K562 (cell line): ENCODE measurements around the gene KLKB1. TPM values are rescaled to one million over a fixed set of nuclear protein-coding genes. Genes with fewer than 3 reads are reported as not detected.

Source experiments
- ATAC-seq: fragments of 200-7000 bp; cut with Tn5 transposase; 3 replicates; pipeline ENCODE4 v1.9.1; 2020; ENCODE audit warnings: moderate library complexity
- BruUV-seq: library from RNA; stranded (reverse); fragments of 400-500 nt; replicated peaks from 2 replicates; lab custom pipeline; 2021; lab: Mats Ljungman, UMichigan
- CTCF ChIA-PET: fragments of 300-600 bp; formaldehyde crosslinking; extraction: SDS; loops from one replicate; lab custom pipeline; 2021; ENCODE audit warnings: low intra/inter-chr PET ratio; lab: Yijun Ruan, JAX
- POLR2A ChIA-PET: fragments of 300-600, 350-650 bp; sonication (Branson Sonifier 250); formaldehyde crosslinking; extraction: SDS; loops from one replicate; lab custom pipeline; 2021; ENCODE audit warnings: antibody characterized with exemption, inconsistent platforms; lab: Yijun Ruan, JAX
- DNase-seq, 4 experiments: peaks; one replicate each; pipeline versions ENCODE4 v3.0.0 to v3.0.0-alpha.2; 2011 to 2018; ENCODE audit warnings: low spot score in 3 of 4, mixed read lengths in 3 of 4; ENCODE audit errors: extremely low read depth in 1 of 4
- FAIRE-seq: peaks from 2 replicates; lab custom pipeline; 2011; peaks lifted over from hg19 to GRCh38; lab: Jason Lieb, UNC
- H2AFZ ChIP-seq: 2 replicates; pipeline ENCODE4 v1.6.0; 2011; ENCODE audit warnings: low read depth, low read length, control low read depth, inconsistent platforms
- H3K27ac ChIP-seq: fragments of 200-600 bp; 3 replicates; pipeline ENCODE4 v1.8.0; 2011; ENCODE audit warnings: low read depth, mild to moderate bottlenecking, control low read depth, inconsistent platforms, low read length, moderate library complexity, mixed read lengths; ENCODE audit errors: extremely low read depth
- H3K27me3 ChIP-seq, 2 experiments: fragments of 300-600 bp in 1 of 2; 2 replicates in 1 of 2; 3 replicates in 1 of 2; pipeline versions ENCODE4 v1.6.0 to v1.8.0; 2011; ENCODE audit warnings: inconsistent platforms in 2 of 2, low read length in 2 of 2, mild to moderate bottlenecking in 1 of 2, mixed read lengths in 1 of 2, moderate library complexity in 1 of 2; ENCODE audit not compliant: control insufficient read depth in 2 of 2, insufficient read depth in 2 of 2
- H3K36me3 ChIP-seq: fragments of 300-600 bp; 3 replicates; pipeline ENCODE4 v1.8.0; 2011; ENCODE audit warnings: mild to moderate bottlenecking, low read length, inconsistent platforms; ENCODE audit not compliant: control insufficient read depth, insufficient read depth
- H3K4me1 ChIP-seq, 2 experiments: fragments of 200-600 bp in 1 of 2; replicated peaks in 1 of 2; 2 replicates in 1 of 2; 3 replicates in 1 of 2; pipeline versions ENCODE4 v1.5.1 to v1.8.0; 2011; ENCODE audit warnings: inconsistent platforms in 2 of 2, low read length in 2 of 2, mild to moderate bottlenecking in 1 of 2, mixed read lengths in 1 of 2, moderate library complexity in 1 of 2; ENCODE audit not compliant: control insufficient read depth in 2 of 2, insufficient read depth in 2 of 2
- H3K4me2 ChIP-seq: 2 replicates; pipeline ENCODE4 v1.6.1; 2011; ENCODE audit warnings: low read length, control low read depth, inconsistent platforms, mixed read lengths; ENCODE audit not compliant: insufficient read depth
- H3K4me3 ChIP-seq: fragments of 200-600 bp; sonication (generic), shearing (Covaris generic); 2 replicates; pipeline ENCODE4 v1.5.1; 2016; ENCODE audit warnings: control low read depth, inconsistent platforms
- H3K79me2 ChIP-seq: fragments of 200-600 bp; 3 replicates; pipeline ENCODE4 v1.8.0; 2011; ENCODE audit warnings: low read length, inconsistent platforms; ENCODE audit not compliant: control insufficient read depth, insufficient read depth
- H3K9ac ChIP-seq, 2 experiments: 2 replicates each; pipeline versions ENCODE4 v1.6.0 to v1.6.1; 2011; ENCODE audit warnings: low read depth in 2 of 2, low read length in 2 of 2, control low read depth in 1 of 2, inconsistent platforms in 1 of 2, mild to moderate bottlenecking in 1 of 2, mixed read lengths in 1 of 2; ENCODE audit not compliant: insufficient read depth in 1 of 2
- H3K9me1 ChIP-seq: one replicate; pipeline ENCODE4 v1.6.0; 2011; ENCODE audit warnings: inconsistent platforms, mild to moderate bottlenecking, low read length, moderate library complexity; ENCODE audit not compliant: control insufficient read depth, insufficient read depth
- H3K9me3 ChIP-seq: replicated peaks from 2 replicates; pipeline ENCODE4 v1.5.1; 2011; ENCODE audit warnings: low read depth, low read length, inconsistent platforms; ENCODE audit not compliant: control insufficient read depth, insufficient read depth
- H4K20me1 ChIP-seq: replicated peaks from 2 replicates; pipeline ENCODE4 v1.6.1; 2011; ENCODE audit warnings: low read length, inconsistent platforms, mixed read lengths; ENCODE audit not compliant: control insufficient read depth, insufficient read depth
- ARID2 ChIP-seq: fragments of 450-650 bp; IDR thresholded peaks from 2 replicates; pipeline ENCODE4 v1.6.1; 2017; ENCODE audit warnings: antibody characterized with exemption, mild to moderate bottlenecking
- CTBP1 ChIP-seq: fragments of 450-650 bp; IDR thresholded peaks from 2 replicates; pipeline ENCODE4 v1.6.1; 2016; ENCODE audit warnings: borderline replicate concordance
- EGR1 ChIP-seq: fragments of 450-650 bp; conservative IDR thresholded peaks from 2 replicates; pipeline ENCODE4 v1.6.1; 2017; ENCODE audit warnings: mild to moderate bottlenecking
- FIP1L1 ChIP-seq: fragments of 200-400 bp; formaldehyde crosslinking; IDR thresholded peaks from 2 replicates; pipeline ENCODE4 v1.6.1; 2018; ENCODE audit warnings: mild to moderate bottlenecking, low read depth, low read length; ENCODE audit not compliant: poor library complexity, severe bottlenecking
- PML ChIP-seq: IDR thresholded peaks from 2 replicates; pipeline ENCODE4 v1.6.1; 2012; ENCODE audit warnings: low read length, inconsistent platforms
- SUPT5H ChIP-seq: fragments of 450-650 bp; IDR thresholded peaks from 2 replicates; pipeline ENCODE4 v1.6.1; 2016
- ZNF263 ChIP-seq: sonication (generic); formaldehyde crosslinking; IDR thresholded peaks from 2 replicates; pipeline ENCODE4 v1.8.0; 2022; ENCODE audit warnings: mild to moderate bottlenecking, missing genetic modification reagents, borderline replicate concordance
- ZNF3 ChIP-seq: fragments of 250-450 bp; sonication (Bioruptor Pico); IDR thresholded peaks from 2 replicates; pipeline ENCODE4 v1.5.0; 2021; ENCODE audit warnings: mild to moderate bottlenecking, moderate library complexity
- WGBS: fragments of 100-300 bp; shearing (Covaris generic); methylation state at CpG from one replicate; pipeline ENCODE4 v1.1.6; 2016; ENCODE audit warnings: low coverage, mixed read lengths; ENCODE audit not compliant: insufficient coverage; ENCODE audit errors: missing lambda C conversion rate; 5-methylcytosine and 5-hydroxymethylcytosine counted together
- in situ Hi-C: fragments of 300-500 bp; cut with MboI; formaldehyde crosslinking; loops from 4 replicates; pipeline ENCODE4 v1.15.0; 2018; ENCODE audit warnings: inconsistent platforms, mixed read lengths
- intact Hi-C: fragments of 100-400 bp; cut with micrococcal nuclease; formaldehyde crosslinking; loops from 2 replicates; pipeline ENCODE4 v1.14.2; 2022
- polyA plus RNA-seq, 8 experiments: library from polyadenylated mRNA; depleted of rRNA in 4 of 8; stranded (reverse) in 5 of 8; unstranded in 3 of 8; fragments of >200 nt; fragmentation: Nextera tagmentation in 2 of 8; fragmentation: Illumina TruSeq in 1 of 8; extraction: Ambion mirVana in 2 of 8; extraction: Trizol in 1 of 8; gene quantifications; 2 replicates each; pipeline versions ENCODE4 v1.2.1 to v1.2.3, GENCODE V29; 2011 to 2014; ENCODE audit warnings: inconsistent platforms in 1 of 8, missing spikeins in 1 of 8
- total RNA-seq, 7 experiments: library from RNA; depleted of rRNA in 6 of 7; stranded (reverse); fragments of >200 nt in 6 of 7; fragmentation: Illumina TruSeq in 2 of 7; extraction: Trizol in 2 of 7; gene quantifications; 2 replicates each; pipeline versions ENCODE4 v1.2.1 to v1.2.3, GENCODE V29; 2011 to 2021; ENCODE audit warnings: low replicate concordance in 1 of 7
- TF ChIP-seq, protein P1 (sequence below): sonication (generic); formaldehyde crosslinking; IDR thresholded peaks from 2 replicates; pipeline ENCODE4 v1.8.0; 2022; ENCODE audit warnings: mild to moderate bottlenecking, missing genetic modification reagents
- TF ChIP-seq, protein P2 (sequence below): fragments of 250-450 bp; sonication (Bioruptor Pico); IDR thresholded peaks from 2 replicates; pipeline ENCODE4 v1.4.0; 2020; ENCODE audit warnings: mild to moderate bottlenecking, moderate library complexity
- TF ChIP-seq, protein P3 (sequence below): IDR thresholded peaks from 2 replicates; pipeline ENCODE4 v1.6.1; 2016; ENCODE audit warnings: missing genetic modification characterization, missing compliant biosample characterization
- TF ChIP-seq, protein P4 (sequence below): IDR thresholded peaks from 3 replicates; pipeline ENCODE4 v1.6.1; 2011; ENCODE audit warnings: borderline replicate concordance, mild to moderate bottlenecking, moderate library complexity; ENCODE audit not compliant: insufficient read length; ENCODE audit errors: extremely low read depth
- TF ChIP-seq, protein P5 (sequence below): fragments of 250-450 bp; sonication (Bioruptor Pico); IDR thresholded peaks from 2 replicates; pipeline ENCODE4 v1.8.0; 2022; ENCODE audit warnings: inconsistent platforms, mild to moderate bottlenecking, moderate library complexity, borderline replicate concordance

The KLKB1 gene
- total and polyA plus RNA-seq, 9 of the 15 experiments (the other 6 are each of a cell fraction or from before 2014, with no cell fraction given) = 0.27 TPM; not detected in 8

DNA sequence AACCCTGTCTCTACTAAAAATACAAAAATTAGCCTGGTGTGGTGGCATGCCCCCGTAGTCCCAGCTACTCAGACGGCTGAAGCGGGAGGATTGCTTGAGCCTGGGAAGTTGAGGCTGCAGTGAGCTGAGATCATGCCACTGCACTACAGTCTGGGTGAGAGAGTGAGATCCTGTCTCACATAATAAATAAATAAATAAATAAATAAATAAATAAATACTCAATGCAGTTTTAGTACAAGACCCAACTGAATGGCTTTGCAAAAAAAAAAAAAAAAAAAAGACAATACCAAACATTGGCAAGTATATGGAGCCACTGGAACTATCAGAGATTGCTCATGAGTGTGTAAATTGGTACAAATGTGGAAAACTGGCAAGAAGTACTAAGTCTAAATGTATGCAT, 39.2 kb upstream of the KLKB1 start:
- intact Hi-C loops (no loop called here), in situ Hi-C loops (no loop called here)
- ATAC-seq = no peak
- no peak overlapping the region for H3K4me2 ChIP-seq
- H3K9ac ChIP-seq = no peak overlapping the region
- no peak overlapping the region for H2AFZ ChIP-seq
- H3K9me3 ChIP-seq = no peaks in the 10 kb centered on the region
- 56% methylated on average over 3 of the region's 3 CpGs for WGBS
- DNase-seq = peak in 1 of 4 experiments; percentile 1
- H3K79me2 ChIP-seq = peaks cover 23% of the 10 kb centered on the region
- ChIA-PET CTCF (no interaction called here), POLR2A (no interaction called here)
- no peaks in the 10 kb centered on the region for H3K36me3 ChIP-seq
- FAIRE-seq = no peak
- no peak overlapping the region for H3K27ac ChIP-seq
- no peaks in the 10 kb centered on the region for H3K9me1 ChIP-seq
- no TSS peak for BruUV-seq
- H3K4me3 ChIP-seq = no peak overlapping the region
- no peaks in the 10 kb centered on the region; a peak in 1 of 5 replicates for H3K27me3 ChIP-seq
- peaks cover 13 to 16% of the 10 kb centered on the region in 2 experiments for H3K4me1 ChIP-seq
- no peaks in the 10 kb centered on the region for H4K20me1 ChIP-seq
- TF ChIP-seq, protein P1, sequence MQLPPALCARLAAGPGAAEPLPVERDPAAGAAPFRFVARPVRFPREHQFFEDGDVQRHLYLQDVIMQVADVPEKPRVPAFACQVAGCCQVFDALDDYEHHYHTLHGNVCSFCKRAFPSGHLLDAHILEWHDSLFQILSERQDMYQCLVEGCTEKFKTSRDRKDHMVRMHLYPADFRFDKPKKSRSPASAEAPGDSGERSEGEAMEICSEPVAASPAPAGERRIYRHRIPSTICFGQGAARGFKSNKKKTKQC (CRISPR knock-in tag) = no peak
- TF ChIP-seq ZNF263 (CRISPR knock-in tag) (no peak), PML (no peak), ARID2 (no peak), EGR1 (no peak), CTBP1 (no peak), ZNF3 (no peak), SUPT5H (no peak), FIP1L1 (no peak)
- TF ChIP-seq, protein P2, sequence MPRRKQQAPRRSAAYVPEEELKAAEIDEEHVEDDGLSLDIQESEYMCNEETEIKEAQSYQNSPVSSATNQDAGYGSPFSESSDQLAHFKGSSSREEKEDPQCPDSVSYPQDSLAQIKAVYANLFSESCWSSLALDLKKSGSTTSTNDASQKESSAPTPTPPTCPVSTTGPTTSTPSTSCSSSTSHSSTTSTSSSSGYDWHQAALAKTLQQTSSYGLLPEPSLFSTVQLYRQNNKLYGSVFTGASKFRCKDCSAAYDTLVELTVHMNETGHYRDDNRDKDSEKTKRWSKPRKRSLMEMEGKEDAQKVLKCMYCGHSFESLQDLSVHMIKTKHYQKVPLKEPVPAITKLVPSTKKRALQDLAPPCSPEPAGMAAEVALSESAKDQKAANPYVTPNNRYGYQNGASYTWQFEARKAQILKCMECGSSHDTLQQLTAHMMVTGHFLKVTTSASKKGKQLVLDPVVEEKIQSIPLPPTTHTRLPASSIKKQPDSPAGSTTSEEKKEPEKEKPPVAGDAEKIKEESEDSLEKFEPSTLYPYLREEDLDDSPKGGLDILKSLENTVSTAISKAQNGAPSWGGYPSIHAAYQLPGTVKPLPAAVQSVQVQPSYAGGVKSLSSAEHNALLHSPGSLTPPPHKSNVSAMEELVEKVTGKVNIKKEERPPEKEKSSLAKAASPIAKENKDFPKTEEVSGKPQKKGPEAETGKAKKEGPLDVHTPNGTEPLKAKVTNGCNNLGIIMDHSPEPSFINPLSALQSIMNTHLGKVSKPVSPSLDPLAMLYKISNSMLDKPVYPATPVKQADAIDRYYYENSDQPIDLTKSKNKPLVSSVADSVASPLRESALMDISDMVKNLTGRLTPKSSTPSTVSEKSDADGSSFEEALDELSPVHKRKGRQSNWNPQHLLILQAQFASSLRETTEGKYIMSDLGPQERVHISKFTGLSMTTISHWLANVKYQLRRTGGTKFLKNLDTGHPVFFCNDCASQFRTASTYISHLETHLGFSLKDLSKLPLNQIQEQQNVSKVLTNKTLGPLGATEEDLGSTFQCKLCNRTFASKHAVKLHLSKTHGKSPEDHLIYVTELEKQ = no peak
- TF ChIP-seq, protein P3, sequence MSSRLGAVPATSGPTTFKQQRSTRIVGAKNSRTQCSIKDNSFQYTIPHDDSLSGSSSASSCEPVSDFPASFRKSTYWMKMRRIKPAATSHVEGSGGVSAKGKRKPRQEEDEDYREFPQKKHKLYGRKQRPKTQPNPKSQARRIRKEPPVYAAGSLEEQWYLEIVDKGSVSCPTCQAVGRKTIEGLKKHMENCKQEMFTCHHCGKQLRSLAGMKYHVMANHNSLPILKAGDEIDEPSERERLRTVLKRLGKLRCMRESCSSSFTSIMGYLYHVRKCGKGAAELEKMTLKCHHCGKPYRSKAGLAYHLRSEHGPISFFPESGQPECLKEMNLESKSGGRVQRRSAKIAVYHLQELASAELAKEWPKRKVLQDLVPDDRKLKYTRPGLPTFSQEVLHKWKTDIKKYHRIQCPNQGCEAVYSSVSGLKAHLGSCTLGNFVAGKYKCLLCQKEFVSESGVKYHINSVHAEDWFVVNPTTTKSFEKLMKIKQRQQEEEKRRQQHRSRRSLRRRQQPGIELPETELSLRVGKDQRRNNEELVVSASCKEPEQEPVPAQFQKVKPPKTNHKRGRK (tag) = no peak
- TF ChIP-seq, protein P4, sequence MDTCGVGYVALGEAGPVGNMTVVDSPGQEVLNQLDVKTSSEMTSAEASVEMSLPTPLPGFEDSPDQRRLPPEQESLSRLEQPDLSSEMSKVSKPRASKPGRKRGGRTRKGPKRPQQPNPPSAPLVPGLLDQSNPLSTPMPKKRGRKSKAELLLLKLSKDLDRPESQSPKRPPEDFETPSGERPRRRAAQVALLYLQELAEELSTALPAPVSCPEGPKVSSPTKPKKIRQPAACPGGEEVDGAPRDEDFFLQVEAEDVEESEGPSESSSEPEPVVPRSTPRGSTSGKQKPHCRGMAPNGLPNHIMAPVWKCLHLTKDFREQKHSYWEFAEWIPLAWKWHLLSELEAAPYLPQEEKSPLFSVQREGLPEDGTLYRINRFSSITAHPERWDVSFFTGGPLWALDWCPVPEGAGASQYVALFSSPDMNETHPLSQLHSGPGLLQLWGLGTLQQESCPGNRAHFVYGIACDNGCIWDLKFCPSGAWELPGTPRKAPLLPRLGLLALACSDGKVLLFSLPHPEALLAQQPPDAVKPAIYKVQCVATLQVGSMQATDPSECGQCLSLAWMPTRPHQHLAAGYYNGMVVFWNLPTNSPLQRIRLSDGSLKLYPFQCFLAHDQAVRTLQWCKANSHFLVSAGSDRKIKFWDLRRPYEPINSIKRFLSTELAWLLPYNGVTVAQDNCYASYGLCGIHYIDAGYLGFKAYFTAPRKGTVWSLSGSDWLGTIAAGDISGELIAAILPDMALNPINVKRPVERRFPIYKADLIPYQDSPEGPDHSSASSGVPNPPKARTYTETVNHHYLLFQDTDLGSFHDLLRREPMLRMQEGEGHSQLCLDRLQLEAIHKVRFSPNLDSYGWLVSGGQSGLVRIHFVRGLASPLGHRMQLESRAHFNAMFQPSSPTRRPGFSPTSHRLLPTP = no peak
- TF ChIP-seq, protein P5, sequence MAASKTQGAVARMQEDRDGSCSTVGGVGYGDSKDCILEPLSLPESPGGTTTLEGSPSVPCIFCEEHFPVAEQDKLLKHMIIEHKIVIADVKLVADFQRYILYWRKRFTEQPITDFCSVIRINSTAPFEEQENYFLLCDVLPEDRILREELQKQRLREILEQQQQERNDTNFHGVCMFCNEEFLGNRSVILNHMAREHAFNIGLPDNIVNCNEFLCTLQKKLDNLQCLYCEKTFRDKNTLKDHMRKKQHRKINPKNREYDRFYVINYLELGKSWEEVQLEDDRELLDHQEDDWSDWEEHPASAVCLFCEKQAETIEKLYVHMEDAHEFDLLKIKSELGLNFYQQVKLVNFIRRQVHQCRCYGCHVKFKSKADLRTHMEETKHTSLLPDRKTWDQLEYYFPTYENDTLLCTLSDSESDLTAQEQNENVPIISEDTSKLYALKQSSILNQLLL (CRISPR knock-in tag) = no peak
